GM18873 (cell line): Measurements from ENCODE around the gene B3GLCT.

Experiments
- ATAC-seq: cut with Tn5 transposase; IDR thresholded peaks from one replicate; pipeline ENCODE4 v1.9.1; 2021; ENCODE audit warnings: mild to moderate bottlenecking, moderate library complexity, moderate number of reproducible peaks; ENCODE audit not compliant: unreplicated experiment, low FRiP score

The B3GLCT gene

DNA sequence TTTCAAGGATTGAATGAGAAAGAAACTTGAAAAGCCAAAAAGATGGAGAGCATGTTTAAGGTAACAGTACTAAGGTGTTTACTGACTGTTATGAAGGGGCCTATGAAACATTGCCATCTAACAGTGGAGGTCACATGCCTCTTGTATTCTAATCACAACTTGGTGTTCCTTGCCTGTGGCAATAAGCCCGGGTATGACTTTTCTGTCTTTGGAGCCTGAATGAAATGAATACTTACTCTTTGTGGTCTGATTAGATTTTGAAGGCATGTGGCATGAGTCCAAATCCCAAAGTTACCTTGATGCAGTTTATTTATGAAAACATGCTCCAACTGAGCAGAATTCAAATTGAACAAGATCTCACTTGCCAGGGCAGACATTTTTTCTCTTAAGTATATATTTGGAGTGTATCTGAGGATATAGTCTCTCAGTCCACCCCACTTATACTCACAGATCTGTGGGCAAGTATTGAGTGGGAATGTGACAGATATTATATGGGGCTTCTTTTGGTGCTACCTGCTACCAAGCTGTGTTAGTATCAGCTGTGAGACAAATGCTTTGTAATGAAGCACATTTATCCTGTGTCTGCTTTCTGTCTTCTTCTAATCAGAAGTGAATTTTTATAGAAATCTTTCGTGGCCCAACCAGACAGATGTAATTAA, 67.5 kb downstream of the B3GLCT start:
- ATAC-seq, result no peak

- no peak for ATAC-seq
These were observed 74.6 kb downstream of the B3GLCT start for GRCh38 chr13:31274390-31274789.

DNA sequence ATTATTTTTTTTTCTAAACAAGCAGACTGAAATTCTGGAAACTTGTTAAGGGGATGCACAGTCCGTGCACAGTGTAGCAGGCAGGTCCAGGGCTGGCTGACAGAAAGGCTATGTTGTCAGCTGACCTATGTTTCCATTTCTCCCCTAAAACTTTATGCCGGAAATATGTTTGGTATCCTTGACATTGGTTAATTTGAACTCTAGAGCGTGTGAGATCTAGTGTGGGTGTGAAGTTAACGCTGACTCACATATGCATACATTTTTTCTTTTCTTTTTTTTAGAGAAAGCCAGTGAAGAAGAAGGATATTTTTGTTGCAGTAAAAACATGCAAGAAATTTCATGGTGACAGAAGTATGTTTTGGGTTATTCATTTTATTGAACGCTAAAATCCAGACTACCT, 76.6 kb downstream of the B3GLCT start:
- no peak for ATAC-seq

DNA sequence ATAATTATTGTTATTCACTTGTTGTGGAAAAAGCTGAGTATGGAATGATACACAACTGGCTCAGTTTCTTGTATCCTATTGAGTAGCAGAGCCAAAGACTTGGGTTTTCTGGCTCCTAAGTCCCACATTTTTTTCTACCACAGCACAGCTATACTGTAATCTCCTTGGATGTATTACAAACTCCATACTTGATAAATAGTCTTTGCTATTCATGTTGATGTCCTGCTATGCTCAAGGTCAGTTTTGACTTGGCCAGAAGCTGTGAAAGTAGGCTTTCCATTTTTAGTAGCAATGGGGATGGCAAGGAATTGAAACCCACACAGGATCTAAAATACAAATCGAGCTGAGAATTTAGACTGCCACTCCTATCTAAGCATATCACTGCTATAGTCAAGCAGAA, 79.1 kb downstream of the B3GLCT start:
- no peak for ATAC-seq

GRCh38 chr13:31282741-31283455, 83.1 kb downstream of the B3GLCT start:
- ATAC-seq, result no peak

DNA sequence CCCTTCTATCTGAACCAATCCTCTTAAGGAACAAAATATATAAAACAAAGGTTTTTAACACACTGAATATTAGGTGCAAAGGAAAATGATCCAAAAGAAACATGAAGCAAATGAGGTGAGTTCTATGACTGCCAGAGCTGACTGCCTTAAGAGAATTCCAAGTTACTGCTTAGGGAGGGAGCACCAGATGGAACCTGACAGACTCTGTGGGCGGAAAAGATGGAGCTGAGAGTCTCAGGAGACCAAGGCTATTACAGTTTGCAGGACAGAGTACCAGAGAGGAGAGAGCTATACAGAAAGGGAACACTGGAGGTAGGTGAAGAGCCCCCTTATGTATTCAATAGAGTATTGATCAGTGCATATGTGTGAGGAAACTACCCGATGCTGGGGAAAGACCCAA, 87.2 kb downstream of the B3GLCT start:
- ATAC-seq, result no peak

- ATAC-seq, result no peak
These were observed 101.3 kb downstream of the B3GLCT start for GRCh38 chr13:31301119-31301518.

DNA sequence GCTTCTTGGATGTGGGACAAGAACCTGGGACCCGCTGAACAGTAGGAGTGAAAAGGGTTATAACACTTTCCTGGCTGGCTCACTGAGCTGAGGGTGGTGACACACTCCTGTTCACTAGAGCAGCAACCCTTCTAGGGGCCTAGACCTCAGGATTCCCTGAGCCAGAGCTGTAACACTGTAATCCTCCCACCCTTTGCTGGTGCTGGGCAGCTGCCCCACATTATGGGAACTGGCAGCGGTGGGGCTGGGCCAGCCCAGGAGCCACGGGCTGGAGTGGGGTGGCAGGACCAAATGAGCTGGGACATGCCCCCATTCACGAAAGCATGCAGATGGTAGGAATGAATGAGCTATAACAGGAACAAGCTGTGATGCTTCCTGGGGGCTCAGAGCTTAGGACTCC, 110.6 kb downstream of the B3GLCT start:
- no peak for ATAC-seq

- ATAC-seq, result no peak
These were observed 111.0 kb downstream of the B3GLCT start for GRCh38 chr13:31310786-31311185.

DNA sequence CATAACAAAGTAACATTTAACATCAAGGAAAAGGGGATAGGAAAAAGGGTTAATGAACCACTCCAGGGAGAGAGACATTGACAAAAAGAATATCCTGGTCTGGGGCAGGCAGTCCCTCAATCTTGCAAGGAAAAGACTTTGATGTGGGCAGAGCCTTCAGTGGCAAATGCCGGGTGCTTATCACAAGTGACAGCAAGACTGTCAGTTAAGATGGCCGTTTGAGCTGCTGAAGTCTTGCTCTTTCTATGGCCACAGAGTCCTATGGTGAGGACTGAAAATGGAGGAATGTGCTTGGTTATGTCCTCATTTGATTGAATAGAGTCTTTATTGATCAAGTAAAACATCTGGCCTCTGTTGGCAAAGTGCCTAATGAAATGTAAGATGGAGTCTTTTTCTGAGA, 112.1 kb downstream of the B3GLCT start:
- ATAC-seq, result no peak

- ATAC-seq, result no peak
These were observed 115.2 kb downstream of the B3GLCT start for GRCh38 chr13:31314961-31315360.

- ATAC-seq, result no peak
These were observed 121.2 kb downstream of the B3GLCT start for GRCh38 chr13:31320946-31321345.

- ATAC-seq, result no peak
These were observed 121.7 kb downstream of the B3GLCT start for GRCh38 chr13:31321457-31321856.

DNA sequence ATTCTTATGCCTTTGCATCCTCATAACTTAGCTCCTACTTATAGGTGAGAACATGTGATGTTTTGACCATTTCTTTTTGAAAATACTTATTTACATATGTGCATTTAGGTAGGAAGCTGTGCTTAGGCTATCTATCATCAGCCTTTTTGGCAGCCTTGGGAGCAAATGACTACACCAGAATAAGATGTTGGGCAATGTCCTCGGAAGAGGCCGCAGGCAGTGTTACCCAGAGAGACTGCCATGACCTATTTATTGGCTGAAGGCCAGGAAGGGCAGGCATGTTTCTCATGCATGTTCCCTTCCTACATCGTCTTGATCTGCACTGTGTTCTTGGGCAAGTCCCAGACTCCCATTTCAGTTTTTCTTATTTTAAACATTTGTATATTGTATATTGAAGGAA, 122.3 kb downstream of the B3GLCT start:
- ATAC-seq, result no peak

DNA sequence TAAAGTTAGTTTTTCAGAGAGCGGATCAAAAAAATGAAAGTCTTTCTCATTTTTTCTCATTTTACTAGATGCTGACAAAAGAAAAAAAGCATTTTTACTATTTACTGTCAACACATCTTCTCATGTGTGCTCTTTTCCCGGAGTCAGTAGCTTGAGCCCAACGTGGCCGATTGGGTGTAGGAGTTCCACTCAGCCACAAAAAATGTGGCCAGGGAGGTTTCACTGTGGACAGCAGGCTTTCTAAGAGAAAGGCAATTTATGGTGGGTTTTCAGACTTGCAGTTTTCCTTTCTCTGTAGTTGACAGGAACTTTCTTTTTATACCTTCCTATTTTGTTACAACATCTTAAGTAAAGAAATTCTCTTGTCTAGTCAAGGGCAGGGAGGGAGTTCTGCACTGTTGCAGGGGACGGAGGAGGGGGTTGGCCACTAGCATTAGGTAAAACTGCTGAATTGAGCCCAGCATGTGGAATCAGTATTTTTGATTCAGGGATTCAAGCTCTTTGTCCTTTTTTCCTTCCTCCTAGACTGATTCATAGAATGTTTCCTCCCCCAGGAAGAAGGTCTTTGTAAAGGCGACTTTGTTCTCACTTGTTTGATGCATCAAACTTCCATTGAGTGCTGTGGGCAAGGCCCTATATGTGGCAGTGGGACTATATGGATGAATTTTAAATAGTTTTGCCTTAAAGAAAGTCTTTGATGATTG, 123.1 kb downstream of the B3GLCT start:
- no peak for ATAC-seq

DNA sequence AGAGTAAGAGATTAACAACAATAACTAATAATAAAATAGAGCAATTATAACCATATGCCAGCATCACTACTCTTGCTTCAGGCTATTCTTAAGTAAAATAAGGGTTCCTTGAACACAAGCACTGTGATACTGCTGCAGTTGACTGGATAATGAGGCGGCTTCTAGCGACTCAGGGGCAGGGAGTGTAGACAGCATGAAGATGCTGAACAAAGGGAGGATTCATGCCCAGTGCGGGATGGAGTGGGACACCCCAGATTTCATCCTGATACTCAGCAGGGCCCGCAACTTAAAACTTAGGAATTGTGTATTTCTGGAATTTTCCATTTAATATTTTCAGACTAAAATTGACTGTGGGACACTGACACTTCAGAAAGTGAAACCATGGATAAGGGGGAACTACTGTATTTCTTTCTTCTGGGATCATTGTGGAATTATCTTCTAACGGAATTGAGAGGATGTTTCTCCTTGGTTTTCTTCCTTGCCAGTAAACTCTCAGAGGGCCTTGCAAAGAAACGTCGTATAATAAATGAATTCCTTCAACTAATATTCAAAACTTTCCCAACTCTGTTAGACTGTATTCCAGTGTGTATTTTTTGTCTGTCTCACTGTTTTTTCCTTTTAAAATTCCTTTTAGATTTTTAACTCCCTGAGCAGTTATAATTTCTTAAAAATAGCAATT, 127.5 kb downstream of the B3GLCT start:
- no peak for ATAC-seq

GRCh38 chr13:31328549-31329235, 128.9 kb downstream of the B3GLCT start:
- ATAC-seq, result no peak

DNA sequence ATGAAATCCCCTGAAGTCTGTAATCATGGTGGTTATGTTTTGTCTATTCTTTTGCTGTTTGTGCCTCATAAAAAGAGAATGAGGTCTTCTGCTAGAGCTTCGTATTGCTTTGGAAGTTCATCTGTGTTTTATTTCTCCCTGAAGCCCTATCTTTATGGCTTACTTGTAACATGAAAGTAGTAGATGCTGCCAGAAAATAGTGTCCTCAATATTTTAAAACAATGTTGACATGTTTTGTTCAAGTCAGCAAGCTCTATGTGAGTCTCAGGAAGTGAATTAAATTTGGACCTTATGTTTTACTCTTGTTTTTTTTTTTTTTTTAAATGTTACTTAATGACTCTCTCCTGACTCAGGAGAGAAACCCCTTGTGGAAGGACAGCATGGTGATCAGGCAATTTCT, 130.5 kb downstream of the B3GLCT start:
- ATAC-seq, result no peak

DNA sequence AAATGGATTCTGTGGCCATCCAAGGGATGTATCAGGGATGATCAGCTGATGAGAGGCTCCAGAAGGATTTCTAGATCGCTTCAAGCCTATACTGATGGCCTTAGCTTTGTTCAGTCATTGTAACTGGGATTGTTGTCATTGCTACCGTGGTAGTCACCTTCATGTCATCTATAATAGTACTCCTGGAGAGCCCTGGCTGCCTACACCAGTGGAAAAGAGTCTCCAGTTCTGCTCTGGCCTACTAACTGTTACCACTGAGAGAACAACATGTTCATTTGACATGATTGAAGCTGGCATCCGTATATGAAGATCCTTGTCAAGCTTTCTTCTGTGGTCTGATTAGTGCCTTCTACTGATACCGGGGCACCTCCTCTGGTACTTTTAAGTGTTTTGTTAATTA, 131.3 kb downstream of the B3GLCT start:
- ATAC-seq, result no peak

GRCh38 chr13:31334547-31334946, 134.8 kb downstream of the B3GLCT start:
- ATAC-seq, result no peak
